Pancreas (tissue), 10 donors: Measurements from ENCODE around the gene GATA1. TPM values are rescaled to one million over a fixed set of nuclear protein-coding genes. Genes with fewer than 3 reads are reported as not detected.
A peak's percentile ranks its signal among the peaks of the same experiment; 100 is the strongest.

Experiments
- ATAC-seq, 4 donors: fragments of 200-7000 bp; cut with Tn5 transposase; one replicate each; pipeline versions ENCODE4 v1.8.0 to v1.9.1; 2020; ENCODE audit warnings: mild to moderate bottlenecking in 4 of 4, moderate library complexity in 4 of 4
- DNase-seq, 6 donors: peaks; one replicate each; pipeline ENCODE4 v3.0.0-alpha.2; 2020
- FAIRE-seq: peaks from 2 replicates; lab custom pipeline; 2012; peaks lifted over from hg19 to GRCh38; lab: Jason Lieb, UNC
- H3K27ac ChIP-seq, 4 donors: fragments of 200-600 bp; sonication (generic); 1 replicate in 3 of 4; 2 replicates in 1 of 4; pipeline versions ENCODE4 v1.5.0 to v1.8.0; 2020
- H3K27me3 ChIP-seq, 4 donors: fragments of 200-600 bp; one replicate each; pipeline ENCODE4 v1.8.0; 2021
- H3K36me3 ChIP-seq, 3 donors: fragments of 200-600 bp; sonication (generic) in 1 of 3; one replicate each; pipeline versions ENCODE4 v1.5.0 to v1.8.0; 2020 to 2021
- H3K4me1 ChIP-seq, 3 donors: fragments of 200-600 bp; one replicate each; pipeline ENCODE4 v1.8.0; 2021
- H3K4me3 ChIP-seq, 4 donors: fragments of 200-600 bp; sonication (generic) in 2 of 4; one replicate each; pipeline versions ENCODE4 v1.5.0 to v1.8.0; 2020 to 2021
- H3K9me3 ChIP-seq, 4 donors: fragments of 200-600 bp; one replicate each; pipeline ENCODE4 v1.8.0; 2021
- WGBS, 2 donors: extraction: QIAGEN DNeasy Blood & Tissue Kit; methylation state at CpG; one replicate each; pipeline ENCODE4 v1.1.7; 2013; 5-methylcytosine and 5-hydroxymethylcytosine counted together
- intact Hi-C, 3 donors: fragments of 100-400 bp; cut with DNase I; formaldehyde crosslinking; loops; one replicate each; pipeline versions ENCODE4 v1.11.1 to v1.14.2; 2022
- polyA plus RNA-seq, 2 donors: library from polyadenylated mRNA; stranded (reverse); fragments of 200-250 nt; gene quantifications; one replicate each; pipeline ENCODE4 v1.2.3, GENCODE V29; 2013
- total RNA-seq, 6 donors: library from RNA; stranded (reverse); fragmentation: NEBNext Ultra II Directional in 4 of 6; extraction: Animal tissue kit (Norgen Biotek cat#: 25700) in 4 of 6; gene quantifications; one replicate each; pipeline versions ENCODE4 v1.2.1 to v1.2.4, GENCODE V29; 2021 to 2023
- TF ChIP-seq, protein P1 (sequence below), 4 donors: fragments of 200-600 bp; sonication (generic) in 3 of 4; IDR thresholded peaks; one replicate each; pipeline versions ENCODE4 v1.5.0 to v1.8.0; 2021; ENCODE audit warnings: antibody characterized with exemption in 4 of 4
- donor health status: healthy with polysubstance abuse.
- donor health status: DM: no; HTN: no; CAD: no; lungs with moderate emphysema.
- donor health status: DM: no; HTN: no; CAD: no.
- donor health status: control.
- donor health status: control.
- donor health status: Bipolar disorder and iron deficiency.
- donor health status: DM: yes; HTN: yes; CAD: no.
- donor health status: DM: no; HTN: no; CAD: no.
- donor health status: DM: no; HTN: no; CAD: no.
- donor health status: DM: yes; HTN: yes; CAD: no.

The GATA1 gene
- total and polyA plus RNA-seq, 8 donors, result 0.12 to 0.19 TPM; not detected in 6

DNA sequence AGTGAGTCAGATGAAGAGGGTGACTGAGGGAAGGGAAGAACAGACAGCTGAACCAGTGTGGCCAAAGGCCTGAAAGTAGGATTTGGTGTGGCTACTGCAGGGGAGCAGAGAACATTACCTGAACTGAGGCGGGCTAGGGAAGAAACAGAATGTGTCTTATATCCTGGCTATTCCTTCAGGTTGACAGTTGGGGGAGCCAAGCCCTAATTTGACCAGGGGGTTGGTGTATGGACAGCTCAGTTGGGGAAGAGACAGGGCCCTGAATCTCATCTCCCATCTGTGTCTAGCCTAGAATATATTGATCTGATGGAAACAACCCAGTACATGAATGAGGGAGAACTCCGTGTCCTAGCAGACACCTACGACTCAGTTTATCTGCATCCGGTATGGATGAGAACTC is 19.7 kb downstream of the GATA1 start:
- H3K4me3 ChIP-seq, result no peak overlapping the region
- intact Hi-C loops, result no loop called here
- no peak for DNase-seq
- ATAC-seq, result no peak
- WGBS, 2 donors, result 83 to 87% methylated on average over 4 of the region's 4 CpGs
- FAIRE-seq, result no peak
- H3K27ac ChIP-seq, result no peak overlapping the region
- no peaks in the 10 kb centered on the region for H3K36me3 ChIP-seq
- TF ChIP-seq, protein P1, sequence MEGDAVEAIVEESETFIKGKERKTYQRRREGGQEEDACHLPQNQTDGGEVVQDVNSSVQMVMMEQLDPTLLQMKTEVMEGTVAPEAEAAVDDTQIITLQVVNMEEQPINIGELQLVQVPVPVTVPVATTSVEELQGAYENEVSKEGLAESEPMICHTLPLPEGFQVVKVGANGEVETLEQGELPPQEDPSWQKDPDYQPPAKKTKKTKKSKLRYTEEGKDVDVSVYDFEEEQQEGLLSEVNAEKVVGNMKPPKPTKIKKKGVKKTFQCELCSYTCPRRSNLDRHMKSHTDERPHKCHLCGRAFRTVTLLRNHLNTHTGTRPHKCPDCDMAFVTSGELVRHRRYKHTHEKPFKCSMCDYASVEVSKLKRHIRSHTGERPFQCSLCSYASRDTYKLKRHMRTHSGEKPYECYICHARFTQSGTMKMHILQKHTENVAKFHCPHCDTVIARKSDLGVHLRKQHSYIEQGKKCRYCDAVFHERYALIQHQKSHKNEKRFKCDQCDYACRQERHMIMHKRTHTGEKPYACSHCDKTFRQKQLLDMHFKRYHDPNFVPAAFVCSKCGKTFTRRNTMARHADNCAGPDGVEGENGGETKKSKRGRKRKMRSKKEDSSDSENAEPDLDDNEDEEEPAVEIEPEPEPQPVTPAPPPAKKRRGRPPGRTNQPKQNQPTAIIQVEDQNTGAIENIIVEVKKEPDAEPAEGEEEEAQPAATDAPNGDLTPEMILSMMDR (IDR thresholded peaks at IDR 0.05), result no peak
- no peaks in the 10 kb centered on the region for H3K27me3 ChIP-seq
- H3K9me3 ChIP-seq, result no peaks in the 10 kb centered on the region
- no peaks in the 10 kb centered on the region for H3K4me1 ChIP-seq

DNA sequence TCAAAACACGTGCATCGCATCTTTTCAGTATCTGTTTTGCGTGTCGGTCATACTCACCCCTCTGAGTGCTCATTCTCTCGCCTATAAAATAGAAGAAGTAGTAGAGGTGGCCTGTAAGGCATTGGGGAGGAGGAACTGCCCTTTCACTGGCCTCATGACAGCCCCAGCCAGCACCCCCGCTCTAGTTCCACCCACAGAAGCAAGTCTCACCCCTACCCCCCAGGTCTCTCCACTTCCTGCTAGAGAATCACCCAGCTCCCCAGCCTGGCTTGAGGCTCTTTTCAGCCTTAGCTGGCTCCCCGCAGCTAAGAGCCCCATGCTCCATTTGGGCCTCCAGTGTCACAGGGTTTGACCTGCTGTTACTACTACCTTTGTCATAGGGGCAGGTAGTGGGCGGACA is 27.3 kb downstream of the GATA1 start:
- no peaks in the 10 kb centered on the region for H3K27me3 ChIP-seq
- H3K4me1 ChIP-seq, result no peaks in the 10 kb centered on the region
- FAIRE-seq (no peak), ATAC-seq (peak in 1 of 4 donors; percentile 42), DNase-seq (peak in 1 of 6 donors; percentile 10)
- intact Hi-C loops, result no loop called here
- TF ChIP-seq, protein P1 (IDR thresholded peaks at IDR 0.05), result no peak
- H3K4me3 ChIP-seq, result no peak overlapping the region
- no peaks in the 10 kb centered on the region for H3K36me3 ChIP-seq
- WGBS, 2 donors, result 85 to 97% methylated on average over 8 of the region's 8 CpGs
- H3K9me3 ChIP-seq, result no peaks in the 10 kb centered on the region
- no peak overlapping the region for H3K27ac ChIP-seq

DNA sequence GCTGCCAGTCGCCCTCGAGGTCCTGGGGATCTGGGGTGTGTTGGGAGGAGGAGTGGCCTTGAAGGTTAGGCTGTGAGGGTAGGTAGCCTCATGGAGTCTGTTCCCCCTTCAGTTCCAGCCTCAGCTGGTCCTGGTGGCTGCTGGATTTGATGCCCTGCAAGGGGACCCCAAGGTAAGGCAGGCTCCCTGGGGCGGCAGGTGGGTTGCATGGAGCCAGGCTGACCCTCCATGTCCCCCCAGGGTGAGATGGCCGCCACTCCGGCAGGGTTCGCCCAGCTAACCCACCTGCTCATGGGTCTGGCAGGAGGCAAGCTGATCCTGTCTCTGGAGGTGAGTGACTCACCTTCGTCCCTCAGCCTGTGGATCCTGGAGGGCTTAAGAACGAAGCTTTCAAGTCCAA is 28.3 kb downstream of the GATA1 start:
- WGBS, 2 donors, result 78 to 82% methylated on average over 8 of the region's 8 CpGs

DNA sequence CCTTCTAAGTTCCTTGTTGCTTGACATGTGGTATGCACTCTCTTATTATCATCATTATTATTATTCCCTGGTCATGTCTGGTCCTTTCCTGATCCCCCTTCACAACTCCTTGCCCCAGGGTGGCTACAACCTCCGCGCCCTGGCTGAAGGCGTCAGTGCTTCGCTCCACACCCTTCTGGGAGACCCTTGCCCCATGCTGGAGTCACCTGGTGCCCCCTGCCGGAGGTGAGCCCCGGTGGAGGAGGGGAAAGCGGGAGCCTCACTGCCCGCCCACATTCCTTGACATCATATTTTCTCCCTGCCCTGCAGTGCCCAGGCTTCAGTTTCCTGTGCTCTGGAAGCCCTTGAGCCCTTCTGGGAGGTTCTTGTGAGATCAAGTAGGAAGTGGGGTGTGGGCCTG is 28.9 kb downstream of the GATA1 start:
- Histone ChIP-seq H3K27me3 (no peaks in the 10 kb centered on the region), H3K27ac (no peak overlapping the region), H3K4me3 (no peak overlapping the region), H3K4me1 (no peaks in the 10 kb centered on the region), H3K36me3 (no peaks in the 10 kb centered on the region), H3K9me3 (no peaks in the 10 kb centered on the region)
- peak in 1 of 6 donors; percentile 36 for DNase-seq
- TF ChIP-seq, protein P1 (IDR thresholded peaks at IDR 0.05), result no peak
- no peak for ATAC-seq
- FAIRE-seq, result no peak
- intact Hi-C loops, result no loop called here
- WGBS, 2 donors, result 87 to 88% methylated on average over 8 of the region's 8 CpGs

More for the DNA sequence above, 28.3 kb downstream of the GATA1 start:
- ATAC-seq (no peak), FAIRE-seq (no peak), DNase-seq (peak in 1 of 6 donors; percentile 52)
- intact Hi-C loops, result no loop called here
- no peaks in the 10 kb centered on the region for H3K36me3 ChIP-seq
- H3K4me1 ChIP-seq, result no peaks in the 10 kb centered on the region
- no peak overlapping the region for H3K27ac ChIP-seq
- H3K4me3 ChIP-seq, result no peak overlapping the region
- no peaks in the 10 kb centered on the region for H3K27me3 ChIP-seq
- TF ChIP-seq, protein P1 (IDR thresholded peaks at IDR 0.05), result no peak
- H3K9me3 ChIP-seq, result no peaks in the 10 kb centered on the region

DNA sequence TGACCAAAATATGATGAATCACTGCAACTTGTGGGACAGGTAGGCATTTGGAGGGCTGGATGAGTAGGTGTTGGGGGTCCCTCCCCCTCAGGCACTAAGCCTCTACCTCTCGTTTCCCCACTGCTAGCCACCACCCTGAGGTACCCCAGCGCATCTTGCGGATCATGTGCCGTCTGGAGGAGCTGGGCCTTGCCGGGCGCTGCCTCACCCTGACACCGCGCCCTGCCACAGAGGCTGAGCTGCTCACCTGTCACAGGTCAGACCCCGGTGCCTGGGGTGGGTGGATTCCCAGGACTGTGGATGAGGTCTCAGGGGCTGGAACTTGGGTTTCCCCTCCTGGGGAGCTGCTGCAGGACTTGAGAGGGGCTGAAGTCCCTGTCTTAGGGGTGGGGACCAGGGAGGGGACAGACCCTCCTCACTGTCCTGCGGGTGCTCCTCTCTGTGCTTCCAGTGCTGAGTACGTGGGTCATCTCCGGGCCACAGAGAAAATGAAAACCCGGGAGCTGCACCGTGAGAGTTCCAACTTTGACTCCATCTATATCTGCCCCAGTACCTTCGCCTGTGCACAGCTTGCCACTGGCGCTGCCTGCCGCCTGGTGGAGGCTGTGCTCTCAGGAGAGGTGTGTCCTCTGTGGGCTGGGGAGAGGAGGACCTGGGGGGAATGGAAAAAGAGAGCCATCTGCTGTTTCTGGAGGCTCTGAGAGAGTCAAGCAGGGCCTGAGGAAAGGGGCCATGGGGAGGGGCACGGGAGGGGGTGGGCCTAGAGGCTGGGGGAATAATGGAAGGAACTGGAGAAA is 29.8 kb downstream of the GATA1 start:
- no peak overlapping the region for H3K27ac ChIP-seq
- intact Hi-C loops, result no loop called here
- TF ChIP-seq, protein P1 (IDR thresholded peaks at IDR 0.05), result no peak
- ATAC-seq (no peak), DNase-seq (peak in 1 of 6 donors; percentile 33), FAIRE-seq (no peak)
- 81 to 95% methylated on average over 18 of the region's 18 CpGs for WGBS, 2 donors
- H3K4me3 ChIP-seq, result no peak overlapping the region
- no peaks in the 10 kb centered on the region for H3K27me3 ChIP-seq
- H3K36me3 ChIP-seq, result no peaks in the 10 kb centered on the region
- no peaks in the 10 kb centered on the region for H3K9me3 ChIP-seq
- H3K4me1 ChIP-seq, result no peaks in the 10 kb centered on the region
